OCI-LY1 (cell line): Measurements from ENCODE around the gene IL13.

Experiments used
- H2AFZ ChIP-seq: fragments of 200-600 bp; sonication (generic), shearing (Covaris generic); 2 replicates; pipeline ENCODE4 v1.6.0; 2014; ENCODE audit warnings: antibody characterized with exemption, mild to moderate bottlenecking, low read length
- H3F3A ChIP-seq: fragments of 200-600 bp; sonication (generic), shearing (Covaris generic); 2 replicates; pipeline ENCODE4 v1.6.0; 2014; ENCODE audit warnings: mild to moderate bottlenecking, antibody characterized with exemption, low read length, moderate library complexity; ENCODE audit not compliant: insufficient read depth
- H3K27ac ChIP-seq: fragments of 200-600 bp; sonication (generic); 2 replicates; pipeline ENCODE4 v1.5.1; 2014; ENCODE audit warnings: low read length, mixed run types, mild to moderate bottlenecking, low read depth; ENCODE audit not compliant: poor library complexity, severe bottlenecking
- H3K27me3 ChIP-seq: fragments of 200-600 bp; sonication (generic); 2 replicates; pipeline ENCODE4 v1.6.0; 2014; ENCODE audit warnings: antibody characterized with exemption, mild to moderate bottlenecking, low read length, moderate library complexity; ENCODE audit not compliant: insufficient read depth
- H3K36me3 ChIP-seq: fragments of 200-600 bp; sonication (generic); 2 replicates; pipeline ENCODE4 v1.6.1; 2014; ENCODE audit warnings: mild to moderate bottlenecking, antibody characterized with exemption, low read length, moderate library complexity, mixed read lengths; ENCODE audit not compliant: insufficient read depth
- H3K4me1 ChIP-seq: fragments of 200-600 bp; sonication (generic); 2 replicates; pipeline ENCODE4 v1.5.1; 2014; ENCODE audit warnings: mild to moderate bottlenecking, low read length, moderate library complexity; ENCODE audit not compliant: insufficient read depth, severe bottlenecking
- H3K4me2 ChIP-seq: fragments of 200-600 bp; sonication (generic), shearing (Covaris generic); 2 replicates; pipeline ENCODE4 v1.6.1; 2014; ENCODE audit warnings: low read length
- H3K4me3 ChIP-seq: fragments of 200-600 bp; sonication (generic); 2 replicates; pipeline ENCODE4 v1.5.1; 2014; ENCODE audit warnings: low read length, low read depth, mild to moderate bottlenecking, mixed read lengths; ENCODE audit not compliant: poor library complexity, severe bottlenecking
- H3K79me2 ChIP-seq: fragments of 200-600 bp; shearing (Covaris generic); 2 replicates; pipeline ENCODE4 v1.6.1; 2016; ENCODE audit warnings: mixed run types, low read length, mixed read lengths; ENCODE audit not compliant: insufficient read depth
- H3K9ac ChIP-seq: fragments of 200-600 bp; sonication (generic), shearing (Covaris generic); 2 replicates; pipeline ENCODE4 v1.6.1; 2014; ENCODE audit warnings: mild to moderate bottlenecking, low read length, mixed read lengths
- H3K9me2 ChIP-seq: fragments of 200-600 bp; sonication (generic), shearing (Covaris generic); 2 replicates; pipeline ENCODE4 v1.6.1; 2014; ENCODE audit warnings: low read depth, mild to moderate bottlenecking, low read length, mixed read lengths
- H3K9me3 ChIP-seq: fragments of 200-600 bp; shearing (Covaris generic); 2 replicates; pipeline ENCODE4 v1.6.1; 2014; ENCODE audit warnings: low read length, mixed read lengths
- H4K20me1 ChIP-seq: fragments of 200-600 bp; sonication (generic), shearing (Covaris generic); 2 replicates; pipeline ENCODE4 v1.6.0; 2016; ENCODE audit warnings: mild to moderate bottlenecking, low read length; ENCODE audit not compliant: insufficient read depth
- CTCF ChIP-seq: fragments of 200-600 bp; sonication (generic), shearing (Covaris generic); IDR thresholded peaks from 2 replicates; pipeline ENCODE4 v1.5.1; 2017; ENCODE audit warnings: mild to moderate bottlenecking, antibody characterized with exemption, low read length, moderate library complexity, mixed read lengths
- EZH2 ChIP-seq: fragments of 200-600 bp; sonication (generic), shearing (Covaris generic); IDR thresholded peaks from 2 replicates; pipeline ENCODE4 v1.8.0; 2017; ENCODE audit warnings: borderline replicate concordance, mixed run types, mild to moderate bottlenecking, antibody characterized with exemption, low read length, moderate library complexity, mixed read lengths

The IL13 gene

DNA sequence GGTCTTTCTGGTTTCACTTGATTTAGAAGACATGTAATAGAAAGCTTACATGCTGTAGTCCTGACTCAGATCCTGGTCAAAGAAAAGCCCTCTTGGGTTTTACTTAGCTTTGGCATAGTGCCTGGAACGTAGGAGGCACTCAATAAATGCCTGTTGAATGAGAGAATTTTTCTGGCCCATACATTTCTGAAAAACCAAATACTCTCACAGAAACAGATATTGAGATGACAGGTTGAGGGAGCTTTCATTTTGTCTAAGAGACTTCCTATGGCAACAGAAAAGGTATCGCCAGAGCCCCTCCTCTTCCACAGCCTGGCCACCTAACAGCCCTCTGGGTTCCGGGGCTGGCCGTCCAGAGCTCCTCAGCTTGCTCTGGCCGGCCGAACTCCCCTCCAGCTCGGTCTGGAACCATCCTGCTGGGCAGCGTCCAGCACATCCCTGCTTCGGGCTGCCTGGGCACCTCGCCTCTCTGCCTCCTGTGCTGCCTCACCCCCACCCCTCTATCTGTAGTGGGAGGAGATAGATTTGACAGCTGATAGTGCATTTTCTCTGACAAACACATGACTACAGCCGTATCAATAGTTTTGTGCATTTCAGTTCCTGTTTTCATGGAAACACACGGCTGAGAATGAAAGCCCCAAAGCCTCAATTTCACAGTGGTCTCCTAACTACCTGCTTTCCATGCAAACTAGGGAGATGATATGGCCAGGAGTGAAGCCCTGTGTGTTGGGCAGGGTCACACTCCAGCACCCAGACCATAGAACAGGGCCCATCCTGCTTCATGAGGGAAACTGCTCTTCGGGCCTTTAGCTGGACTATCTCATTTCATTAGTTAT lies 16.9 kb downstream of the IL13 start:
- no peak overlapping the region for H3K4me3 ChIP-seq
- H3F3A ChIP-seq: no peaks in the 10 kb centered on the region
- H3K9ac ChIP-seq: no peak overlapping the region
- H3K27me3 ChIP-seq: no peaks in the 10 kb centered on the region
- H3K36me3 ChIP-seq: no peaks in the 10 kb centered on the region
- H3K4me1 ChIP-seq: no peaks in the 10 kb centered on the region
- no peak for TF ChIP-seq EZH2
- TF ChIP-seq CTCF: no peak
- H3K79me2 ChIP-seq: no peaks in the 10 kb centered on the region
- no peaks in the 10 kb centered on the region for H3K9me3 ChIP-seq
- H3K9me2 ChIP-seq: no peaks in the 10 kb centered on the region
- H2AFZ ChIP-seq: no peak overlapping the region
- no peak overlapping the region for H3K4me2 ChIP-seq
- no peaks in the 10 kb centered on the region for H4K20me1 ChIP-seq
- H3K27ac ChIP-seq: no peak overlapping the region

GRCh38 chr5:132675936-132676689 lies 18.1 kb downstream of the IL13 start:
- H3K36me3 ChIP-seq: no peaks in the 10 kb centered on the region
- no peaks in the 10 kb centered on the region for H3F3A ChIP-seq
- H3K4me2 ChIP-seq: no peak overlapping the region
- H3K4me1 ChIP-seq: peaks cover 2% of the 10 kb centered on the region
- no peaks in the 10 kb centered on the region for H4K20me1 ChIP-seq
- H3K27me3 ChIP-seq: no peaks in the 10 kb centered on the region
- H3K79me2 ChIP-seq: no peaks in the 10 kb centered on the region
- no peak for TF ChIP-seq CTCF
- no peak for TF ChIP-seq EZH2
- H3K4me3 ChIP-seq: no peak overlapping the region
- no peaks in the 10 kb centered on the region for H3K9me2 ChIP-seq
- H2AFZ ChIP-seq: no peak overlapping the region
- no peak overlapping the region for H3K27ac ChIP-seq
- H3K9ac ChIP-seq: no peak overlapping the region
- no peaks in the 10 kb centered on the region for H3K9me3 ChIP-seq

DNA sequence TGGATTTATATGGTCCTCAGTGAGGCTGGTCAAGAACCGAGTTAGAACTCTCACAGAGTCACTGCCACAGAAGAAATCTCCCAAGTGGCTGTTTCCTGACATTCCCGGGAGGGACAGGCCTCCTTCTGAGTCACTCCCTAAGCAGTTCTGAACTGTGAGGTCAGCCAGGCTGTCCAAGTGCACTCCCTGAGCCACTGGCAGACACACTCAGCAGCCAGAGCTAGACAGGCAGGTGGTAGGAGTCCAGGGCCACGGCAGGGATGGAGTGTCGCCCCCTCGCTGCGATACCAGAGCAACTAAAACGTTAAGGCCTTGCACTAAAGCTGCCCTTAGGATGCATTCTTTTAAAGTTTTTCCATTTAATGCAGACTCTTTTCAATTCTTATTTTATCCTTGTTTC lies 19.2 kb downstream of the IL13 start:
- H3K9ac ChIP-seq: no peak overlapping the region
- H3K4me1 ChIP-seq: peaks cover 13% of the 10 kb centered on the region
- H3F3A ChIP-seq: no peaks in the 10 kb centered on the region
- H3K79me2 ChIP-seq: no peaks in the 10 kb centered on the region
- no peak overlapping the region for H3K4me3 ChIP-seq
- no peak overlapping the region for H3K4me2 ChIP-seq
- H4K20me1 ChIP-seq: no peaks in the 10 kb centered on the region
- no peaks in the 10 kb centered on the region for H3K27me3 ChIP-seq
- H3K9me2 ChIP-seq: no peaks in the 10 kb centered on the region
- TF ChIP-seq EZH2 (no peak), CTCF (no peak)
- H3K9me3 ChIP-seq: no peaks in the 10 kb centered on the region
- no peak overlapping the region for H2AFZ ChIP-seq
- no peaks in the 10 kb centered on the region for H3K36me3 ChIP-seq
- H3K27ac ChIP-seq: no peak overlapping the region
